ENCODE measurements around the gene SLC30A1. TPM values are rescaled to one million over a fixed set of nuclear protein-coding genes. Genes with fewer than 3 reads are reported as not detected.

SLC30A1 gene
- total RNA-seq, 1 donor from 2014 or later, result 33.6 TPM

DNA sequence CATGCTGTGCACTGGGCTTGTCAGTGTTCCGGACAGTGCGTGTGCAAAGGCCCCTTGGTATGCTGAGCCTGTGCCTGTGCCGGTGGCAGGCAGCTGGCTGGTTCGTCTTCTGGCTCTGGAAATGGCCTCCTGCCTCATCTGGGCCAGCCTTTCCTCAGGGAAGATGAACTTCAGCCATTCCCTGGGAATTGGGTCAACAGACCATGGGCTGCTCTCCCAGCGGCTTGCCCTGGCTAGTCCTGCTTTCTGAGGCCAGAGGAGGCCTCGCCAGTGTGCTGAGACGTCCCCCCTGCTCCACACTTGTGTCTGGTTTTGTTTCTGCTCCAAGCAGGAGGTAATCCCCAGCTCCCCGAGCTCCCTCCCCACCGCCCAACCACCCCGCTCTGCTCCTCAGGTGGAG lies 54.4 kb downstream of the SLC30A1 start:
- DNase-seq (ENCODE audit: low spot score), result no peak

DNA sequence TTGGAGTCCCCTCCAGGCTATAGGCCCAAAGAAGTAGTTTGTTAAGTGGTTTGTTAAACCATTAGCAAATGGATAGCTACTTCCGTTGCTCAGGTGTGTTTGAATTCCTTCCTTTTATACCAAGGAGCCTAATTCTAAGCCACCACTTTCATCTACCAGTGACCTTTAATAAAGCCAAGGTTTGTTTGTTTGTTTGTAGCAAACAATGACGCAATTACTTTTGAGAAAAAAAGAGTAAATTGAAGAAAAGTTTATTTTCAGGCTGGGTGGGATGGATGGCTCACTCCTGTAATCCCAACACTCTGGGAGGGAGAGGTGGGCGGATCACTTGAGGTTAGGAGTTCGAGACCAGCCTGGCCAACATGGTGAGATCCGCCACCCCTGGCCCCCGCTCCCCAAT lies 56.2 kb downstream of the SLC30A1 start:
- DNase-seq (ENCODE audit: low spot score), result no peak

Other genes with a start within 250 kb of the SLC30A1 start
- 0.19 TPM for gene RD3, start 87.0 kb downstream of the SLC30A1 start, total RNA-seq
- not detected for gene NEK2, start 96.5 kb upstream of the SLC30A1 start, total RNA-seq

Data from mesenteric fat pad (tissue), 1 donor.